ENCODE results near the gene PMPCA.

- TF ChIP-seq CTCF (IDR thresholded peaks at IDR 0.05) (no peak), POLR2A (IDR thresholded peaks at IDR 0.05) (no peak)
Measured at GRCh38 chr9:136422876-136423275, 12.4 kb downstream of the PMPCA start.
